H9 (cell line): ENCODE data around the gene TBC1D2. TPM values are rescaled to one million over a fixed set of nuclear protein-coding genes. Genes with fewer than 3 reads are reported as not detected.
"Not testable (repeated sequence)": the region's sequence is repeated elsewhere in the genome, so short reads cannot be mapped to it uniquely, and the experiment has no call there.

Experiments used
- DNase-seq: peaks from one replicate; pipeline ENCODE4 v3.0.0-alpha.2; 2017
- H2AFZ ChIP-seq: one replicate; pipeline ENCODE4 v1.6.1; 2013; ENCODE audit warnings: mild to moderate bottlenecking, low read length, control low read depth, moderate library complexity
- H2AK5ac ChIP-seq: 2 replicates; pipeline ENCODE4 v1.6.1; 2013; ENCODE audit warnings: low read length, control low read depth, mixed read lengths; ENCODE audit not compliant: insufficient read length
- H2BK120ac ChIP-seq: one replicate; pipeline ENCODE4 v1.6.1; 2013; ENCODE audit warnings: low read depth, mild to moderate bottlenecking, low read length, control low read depth, inconsistent platforms; ENCODE audit not compliant: poor library complexity, severe bottlenecking
- H2BK12ac ChIP-seq: 2 replicates; pipeline ENCODE4 v1.6.1; 2013; ENCODE audit warnings: low read length, control low read depth, mixed read lengths, low read depth; ENCODE audit not compliant: insufficient read length
- H2BK15ac ChIP-seq: 2 replicates; pipeline ENCODE4 v1.6.1; 2013; ENCODE audit warnings: low read depth, low read length, control low read depth
- H2BK20ac ChIP-seq: one replicate; pipeline ENCODE4 v1.6.1; 2013; ENCODE audit warnings: low read depth, mild to moderate bottlenecking, low read length, control low read depth, inconsistent platforms; ENCODE audit not compliant: poor library complexity, severe bottlenecking
- H2BK5ac ChIP-seq: 2 replicates; pipeline ENCODE4 v1.6.1; 2013; ENCODE audit warnings: low read length, control low read depth, mixed read lengths; ENCODE audit not compliant: insufficient read length
- H3K14ac ChIP-seq: 2 replicates; pipeline ENCODE4 v1.6.1; 2013; ENCODE audit warnings: low read length, control low read depth; ENCODE audit not compliant: insufficient read depth
- H3K18ac ChIP-seq: 2 replicates; pipeline ENCODE4 v1.6.1; 2013; ENCODE audit warnings: low read depth, mild to moderate bottlenecking, mixed read lengths, low read length, control low read depth; ENCODE audit not compliant: insufficient read length
- H3K23ac ChIP-seq: 2 replicates; pipeline ENCODE4 v1.6.1; 2013; ENCODE audit warnings: low read length, control low read depth, mixed read lengths, low read depth; ENCODE audit not compliant: insufficient read length
- H3K23me2 ChIP-seq: 2 replicates; pipeline ENCODE4 v1.6.1; 2013; ENCODE audit warnings: low read depth, mild to moderate bottlenecking, mixed read lengths, low read length, control low read depth; ENCODE audit not compliant: insufficient read length, poor library complexity, severe bottlenecking
- H3K27ac ChIP-seq: 2 replicates; pipeline ENCODE4 v1.5.1; 2013; ENCODE audit warnings: low read length, control low read depth, mixed read lengths, low read depth; ENCODE audit not compliant: insufficient read length
- H3K27me3 ChIP-seq: 2 replicates; pipeline ENCODE4 v1.6.1; 2013; ENCODE audit warnings: low read length, control low read depth, inconsistent platforms; ENCODE audit not compliant: insufficient read depth
- H3K4ac ChIP-seq: 2 replicates; pipeline ENCODE4 v1.6.1; 2013; ENCODE audit warnings: low read depth, mild to moderate bottlenecking, control low read depth, inconsistent platforms, low read length, moderate library complexity
- H3K4me1 ChIP-seq: 2 replicates; pipeline ENCODE4 v1.6.1; 2013; ENCODE audit warnings: low read length, control low read depth, inconsistent platforms; ENCODE audit not compliant: insufficient read depth
- H3K4me2 ChIP-seq: 2 replicates; pipeline ENCODE4 v1.6.1; 2013; ENCODE audit warnings: low read length, control low read depth, mixed read lengths; ENCODE audit not compliant: insufficient read length, insufficient read depth
- H3K56ac ChIP-seq: 2 replicates; pipeline ENCODE4 v1.6.1; 2013; ENCODE audit warnings: low read depth, mild to moderate bottlenecking, mixed read lengths, low read length, control low read depth; ENCODE audit not compliant: insufficient read length
- H3K79me1 ChIP-seq: 2 replicates; pipeline ENCODE4 v1.6.1; 2013; ENCODE audit warnings: low read depth, mild to moderate bottlenecking, moderate library complexity, low read length, control low read depth, inconsistent platforms; ENCODE audit not compliant: insufficient read depth, poor library complexity, severe bottlenecking
- H3K79me2 ChIP-seq: 2 replicates; pipeline ENCODE4 v1.6.1; 2013; ENCODE audit warnings: low read length, control low read depth, inconsistent platforms; ENCODE audit not compliant: insufficient read depth
- H3K9ac ChIP-seq: 2 replicates; pipeline ENCODE4 v1.6.1; 2013; ENCODE audit warnings: low read length, control low read depth, mixed read lengths; ENCODE audit not compliant: insufficient read length; ENCODE audit errors: extremely low read depth
- H3K9me3 ChIP-seq: one replicate; pipeline ENCODE4 v1.6.1; 2013; ENCODE audit warnings: low read depth, low read length, inconsistent platforms; ENCODE audit not compliant: control insufficient read depth
- H3T11ph ChIP-seq: one replicate; pipeline ENCODE4 v1.6.1; 2013; ENCODE audit warnings: mild to moderate bottlenecking, low read length, control low read depth, inconsistent platforms
- H4K20me1 ChIP-seq: one replicate; pipeline ENCODE4 v1.6.1; 2013; ENCODE audit not compliant: control insufficient read depth, insufficient read length, insufficient read depth
- H4K5ac ChIP-seq: 2 replicates; pipeline ENCODE4 v1.6.1; 2013; ENCODE audit warnings: low read depth, mild to moderate bottlenecking, mixed read lengths, low read length, control low read depth; ENCODE audit not compliant: insufficient read length
- H4K8ac ChIP-seq: replicated peaks from 2 replicates; pipeline ENCODE4 v1.6.1; 2013; ENCODE audit warnings: low read length, control low read depth, mixed read lengths, low read depth; ENCODE audit not compliant: insufficient read length
- H4K91ac ChIP-seq: 2 replicates; pipeline ENCODE4 v1.6.1; 2013; ENCODE audit warnings: low read depth, mild to moderate bottlenecking, moderate library complexity, mixed read lengths, low read length, control low read depth; ENCODE audit not compliant: insufficient read length
- H3K27ac Mint-ChIP-seq, 3 experiments: 2 replicates in 2 of 3; 3 replicates in 1 of 3; pipeline ENCODE4 v1.8.0; 2020 to 2021; ENCODE audit warnings: mixed read lengths in 3 of 3, mild to moderate bottlenecking in 1 of 3, moderate library complexity in 1 of 3
- H3K27me3 Mint-ChIP-seq: 2 replicates; pipeline ENCODE4 v1.8.0; 2021; ENCODE audit warnings: low read depth, mild to moderate bottlenecking, moderate library complexity, mixed read lengths
- H3K36me3 Mint-ChIP-seq, 3 experiments: 2 replicates in 2 of 3; 3 replicates in 1 of 3; pipeline ENCODE4 v1.8.0; 2020 to 2021; ENCODE audit warnings: low read depth in 3 of 3, mixed read lengths in 3 of 3; ENCODE audit not compliant: insufficient read depth in 1 of 3
- H3K4me1 Mint-ChIP-seq, 2 experiments: 2 replicates each; pipeline ENCODE4 v1.8.0; 2020; ENCODE audit warnings: mixed read lengths in 2 of 2
- H3K4me3 Mint-ChIP-seq, 2 experiments: 2 replicates in 1 of 2; 3 replicates in 1 of 2; pipeline ENCODE4 v1.8.0; 2020 to 2021; ENCODE audit warnings: mild to moderate bottlenecking in 2 of 2, mixed read lengths in 2 of 2, moderate library complexity in 1 of 2
- H3K9me3 Mint-ChIP-seq, 2 experiments: 2 replicates in 1 of 2; 3 replicates in 1 of 2; pipeline ENCODE4 v1.8.0; 2020; ENCODE audit warnings: mild to moderate bottlenecking in 2 of 2, mixed read lengths in 2 of 2, moderate library complexity in 1 of 2
- WGBS: extraction: QIAGEN DNeasy Blood & Tissue Kit; methylation state at CpG from one replicate; pipeline ENCODE4 v1.1.7; 2013; ENCODE audit warnings: missing lambda C conversion rate, low lambda C conversion rate, mixed read lengths; ENCODE audit not compliant: insufficient read length; ENCODE audit errors: extremely low coverage; 5-methylcytosine and 5-hydroxymethylcytosine counted together
- total RNA-seq: library from RNA; stranded (reverse); gene quantifications from 2 replicates; pipeline ENCODE4 v1.2.1, GENCODE V29; 2021
- TF ChIP-seq, protein P1 (sequence below): fragments of 200-600 bp; sonication (generic); conservative IDR thresholded peaks from 3 replicates; pipeline ENCODE4 v1.8.0; 2021; ENCODE audit warnings: antibody characterized with exemption, mild to moderate bottlenecking

Gene TBC1D2
- total RNA-seq, 1 experiment from 2014 or later = 2.9 TPM

DNA sequence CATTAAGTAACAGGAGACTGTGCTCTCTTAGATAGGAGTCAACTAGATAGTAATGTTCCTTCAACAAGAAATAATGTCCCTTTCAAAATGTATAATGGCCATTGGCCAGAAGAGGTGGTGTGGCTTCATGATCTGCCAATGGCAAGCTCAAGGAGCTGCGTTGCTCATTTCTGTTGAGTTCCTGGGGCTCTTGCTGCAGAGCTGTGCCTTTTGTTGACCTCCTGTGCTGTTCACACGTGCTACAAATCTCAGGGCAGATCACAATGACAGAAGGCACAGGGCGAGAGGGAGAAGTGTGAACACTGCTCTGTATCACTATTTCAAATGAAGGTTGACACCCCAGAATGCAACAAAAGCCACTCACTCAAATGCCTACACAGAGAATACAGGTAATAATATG, 16.0 kb upstream of the TBC1D2 start:
- Histone ChIP-seq H4K5ac (no peak overlapping the region), H3K23me2 (no peaks in the 10 kb centered on the region), H3K18ac (no peak overlapping the region), H2BK20ac (no peak overlapping the region), H2AFZ (no peak overlapping the region), H3K27ac (no peak overlapping the region), H3K4me2 (no peak overlapping the region), H4K8ac (no peak overlapping the region), H3K27me3 (no peaks in the 10 kb centered on the region), H3K9me3 (no peaks in the 10 kb centered on the region), H2BK5ac (no peak overlapping the region), H3K79me2 (no peaks in the 10 kb centered on the region), H3K9ac (no peak overlapping the region), H2BK120ac (no peak overlapping the region), H2AK5ac (no peak overlapping the region), H3K4ac (no peak overlapping the region), H4K20me1 (no peaks in the 10 kb centered on the region), H3K79me1 (no peaks in the 10 kb centered on the region), H2BK15ac (no peak overlapping the region), H3K56ac (no peak overlapping the region), H3K4me1 (peaks cover 4% of the 10 kb centered on the region; the same call in 1 of the 2 replicates), H3K23ac (no peak overlapping the region), H3K14ac (no peak overlapping the region), H4K91ac (no peak overlapping the region), H3T11ph (no peak overlapping the region), H2BK12ac (no peak overlapping the region)
- H3K4me3 Mint-ChIP-seq = no peak overlapping the region
- no peaks in the 10 kb centered on the region for H3K9me3 Mint-ChIP-seq
- peak; percentile 30 for DNase-seq
- no peak overlapping the region for H3K27ac Mint-ChIP-seq
- no peaks in the 10 kb centered on the region; the same call in none of the 2 replicates for H3K27me3 Mint-ChIP-seq
- TF ChIP-seq, protein P1, sequence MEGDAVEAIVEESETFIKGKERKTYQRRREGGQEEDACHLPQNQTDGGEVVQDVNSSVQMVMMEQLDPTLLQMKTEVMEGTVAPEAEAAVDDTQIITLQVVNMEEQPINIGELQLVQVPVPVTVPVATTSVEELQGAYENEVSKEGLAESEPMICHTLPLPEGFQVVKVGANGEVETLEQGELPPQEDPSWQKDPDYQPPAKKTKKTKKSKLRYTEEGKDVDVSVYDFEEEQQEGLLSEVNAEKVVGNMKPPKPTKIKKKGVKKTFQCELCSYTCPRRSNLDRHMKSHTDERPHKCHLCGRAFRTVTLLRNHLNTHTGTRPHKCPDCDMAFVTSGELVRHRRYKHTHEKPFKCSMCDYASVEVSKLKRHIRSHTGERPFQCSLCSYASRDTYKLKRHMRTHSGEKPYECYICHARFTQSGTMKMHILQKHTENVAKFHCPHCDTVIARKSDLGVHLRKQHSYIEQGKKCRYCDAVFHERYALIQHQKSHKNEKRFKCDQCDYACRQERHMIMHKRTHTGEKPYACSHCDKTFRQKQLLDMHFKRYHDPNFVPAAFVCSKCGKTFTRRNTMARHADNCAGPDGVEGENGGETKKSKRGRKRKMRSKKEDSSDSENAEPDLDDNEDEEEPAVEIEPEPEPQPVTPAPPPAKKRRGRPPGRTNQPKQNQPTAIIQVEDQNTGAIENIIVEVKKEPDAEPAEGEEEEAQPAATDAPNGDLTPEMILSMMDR = no peak
- H3K36me3 Mint-ChIP-seq = no peaks in the 10 kb centered on the region
- peaks cover 49 to 58% of the 10 kb centered on the region in 2 experiments for H3K4me1 Mint-ChIP-seq
- no CpG with 5 or more reads among the region's 3 CpGs for WGBS

DNA sequence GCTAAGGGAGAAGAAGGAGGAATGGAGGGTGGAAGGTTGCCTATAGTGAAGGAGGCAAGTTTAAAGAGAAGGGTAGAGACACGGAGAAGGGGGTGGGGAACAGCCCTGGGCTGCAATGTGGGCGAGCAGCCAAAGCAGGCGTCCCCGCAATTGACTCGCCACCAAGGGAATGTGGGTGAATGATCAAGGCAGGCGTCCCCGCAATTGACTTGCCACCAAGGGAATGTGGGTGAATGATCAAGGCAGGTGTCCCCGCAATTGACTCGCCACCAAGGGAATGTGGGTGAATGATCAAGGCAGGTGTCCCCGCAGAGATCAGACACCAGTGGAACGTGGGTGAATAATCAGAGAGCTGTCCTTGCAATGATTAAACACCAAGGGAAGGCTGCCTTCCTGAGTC, 14.8 kb upstream of the TBC1D2 start:
- H3K79me1 ChIP-seq, H3K27ac Mint-ChIP-seq, H3K18ac ChIP-seq, H2BK20ac ChIP-seq, H2BK15ac ChIP-seq, H3K56ac ChIP-seq, H4K8ac ChIP-seq, H4K91ac ChIP-seq, H2AFZ ChIP-seq, H4K20me1 ChIP-seq, H3K4ac ChIP-seq, H3K4me2 ChIP-seq, H3K27ac ChIP-seq, H2BK5ac ChIP-seq, H3K27me3 Mint-ChIP-seq, DNase-seq, H3K36me3 Mint-ChIP-seq, H3K79me2 ChIP-seq, H3K4me1 ChIP-seq, H3K9ac ChIP-seq, H3T11ph ChIP-seq, H2BK12ac ChIP-seq, H3K14ac ChIP-seq, H3K9me3 Mint-ChIP-seq, H2BK120ac ChIP-seq, H3K4me3 Mint-ChIP-seq, H3K23me2 ChIP-seq, H4K5ac ChIP-seq, H3K23ac ChIP-seq, H2AK5ac ChIP-seq, H3K27me3 ChIP-seq, H3K9me3 ChIP-seq: not testable (repeated sequence)
- peaks cover 56 to 67% of the 10 kb centered on the region in 2 experiments for H3K4me1 Mint-ChIP-seq
- no CpG with 5 or more reads among the region's 11 CpGs for WGBS
